Measurements from ENCODE around the gene AGBL5.

Gene AGBL5, protein sequence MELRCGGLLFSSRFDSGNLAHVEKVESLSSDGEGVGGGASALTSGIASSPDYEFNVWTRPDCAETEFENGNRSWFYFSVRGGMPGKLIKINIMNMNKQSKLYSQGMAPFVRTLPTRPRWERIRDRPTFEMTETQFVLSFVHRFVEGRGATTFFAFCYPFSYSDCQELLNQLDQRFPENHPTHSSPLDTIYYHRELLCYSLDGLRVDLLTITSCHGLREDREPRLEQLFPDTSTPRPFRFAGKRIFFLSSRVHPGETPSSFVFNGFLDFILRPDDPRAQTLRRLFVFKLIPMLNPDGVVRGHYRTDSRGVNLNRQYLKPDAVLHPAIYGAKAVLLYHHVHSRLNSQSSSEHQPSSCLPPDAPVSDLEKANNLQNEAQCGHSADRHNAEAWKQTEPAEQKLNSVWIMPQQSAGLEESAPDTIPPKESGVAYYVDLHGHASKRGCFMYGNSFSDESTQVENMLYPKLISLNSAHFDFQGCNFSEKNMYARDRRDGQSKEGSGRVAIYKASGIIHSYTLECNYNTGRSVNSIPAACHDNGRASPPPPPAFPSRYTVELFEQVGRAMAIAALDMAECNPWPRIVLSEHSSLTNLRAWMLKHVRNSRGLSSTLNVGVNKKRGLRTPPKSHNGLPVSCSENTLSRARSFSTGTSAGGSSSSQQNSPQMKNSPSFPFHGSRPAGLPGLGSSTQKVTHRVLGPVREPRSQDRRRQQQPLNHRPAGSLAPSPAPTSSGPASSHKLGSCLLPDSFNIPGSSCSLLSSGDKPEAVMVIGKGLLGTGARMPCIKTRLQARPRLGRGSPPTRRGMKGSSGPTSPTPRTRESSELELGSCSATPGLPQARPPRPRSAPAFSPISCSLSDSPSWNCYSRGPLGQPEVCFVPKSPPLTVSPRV

DNA sequence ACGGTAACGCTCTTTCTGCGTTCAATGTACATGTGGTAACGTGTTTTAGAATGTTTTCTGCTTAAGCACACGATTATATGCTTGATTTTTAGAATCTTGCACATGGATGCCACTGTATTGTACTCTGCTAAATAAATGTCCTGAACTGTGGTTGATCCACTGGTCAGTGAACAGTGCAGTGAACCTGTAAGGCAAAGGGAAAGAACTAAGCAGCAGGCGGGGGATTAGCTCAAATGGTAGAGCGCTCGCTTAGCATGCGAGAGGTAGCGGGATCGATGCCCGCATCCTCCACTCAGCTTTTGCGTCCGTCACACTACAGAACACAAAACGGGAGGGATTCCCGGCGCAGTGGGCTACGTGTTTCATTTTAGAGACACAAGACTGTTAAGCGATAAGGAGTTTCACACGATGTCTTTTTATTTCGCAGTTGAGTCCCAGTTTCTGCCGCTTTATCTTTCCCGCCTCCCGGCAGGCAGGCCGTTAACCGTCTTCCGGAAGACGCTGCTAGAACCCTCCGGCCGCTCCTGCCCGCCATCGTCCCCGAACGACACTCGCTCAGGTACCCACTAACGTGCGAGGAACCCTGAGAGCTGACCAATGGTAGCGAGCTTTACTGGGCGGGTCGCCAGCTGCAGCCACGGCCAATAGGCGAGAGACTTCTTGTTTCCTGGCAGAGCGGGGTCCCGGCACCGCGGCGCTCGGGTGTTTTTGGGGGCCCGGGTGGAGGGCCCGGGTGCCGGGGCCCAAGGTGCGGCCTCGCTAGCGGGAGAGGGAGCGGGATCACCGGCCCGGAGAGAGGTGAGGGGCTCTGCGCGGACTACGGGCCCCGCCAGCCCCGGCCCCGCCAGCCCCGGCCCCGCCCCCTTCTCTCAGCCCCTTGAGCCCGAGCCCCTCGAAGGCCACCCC, at the start of gene AGBL5:
Gene AGBL5 (plus strand): TSS at position 673 of the 906 bp plus-strand sequence. CDS start 1,291 bp downstream, outside the sequence.
- Histone ChIP-seq H3K27ac (peak within 1 kb of the TSS; percentile 52), H3K9me3 (no peaks in the 10 kb centered on the region), H3K36me3 (peaks cover 23% of the 10 kb centered on the region), H3K27me3 (peaks cover 7% of the 10 kb centered on the region), H3K4me3 (ENCODE audit: low read depth in 1 of 2, low read length in 1 of 2) (peak within 1 kb of the TSS; percentile 79 to 92), H3K4me1 (ENCODE audit: control insufficient read depth in 1 of 2, insufficient read depth in 1 of 2, low read depth in 1 of 2, low read length in 1 of 2) (peaks cover 21 to 26% of the 10 kb centered on the region in 2 experiments)
- TF ChIP-seq, protein P1, sequence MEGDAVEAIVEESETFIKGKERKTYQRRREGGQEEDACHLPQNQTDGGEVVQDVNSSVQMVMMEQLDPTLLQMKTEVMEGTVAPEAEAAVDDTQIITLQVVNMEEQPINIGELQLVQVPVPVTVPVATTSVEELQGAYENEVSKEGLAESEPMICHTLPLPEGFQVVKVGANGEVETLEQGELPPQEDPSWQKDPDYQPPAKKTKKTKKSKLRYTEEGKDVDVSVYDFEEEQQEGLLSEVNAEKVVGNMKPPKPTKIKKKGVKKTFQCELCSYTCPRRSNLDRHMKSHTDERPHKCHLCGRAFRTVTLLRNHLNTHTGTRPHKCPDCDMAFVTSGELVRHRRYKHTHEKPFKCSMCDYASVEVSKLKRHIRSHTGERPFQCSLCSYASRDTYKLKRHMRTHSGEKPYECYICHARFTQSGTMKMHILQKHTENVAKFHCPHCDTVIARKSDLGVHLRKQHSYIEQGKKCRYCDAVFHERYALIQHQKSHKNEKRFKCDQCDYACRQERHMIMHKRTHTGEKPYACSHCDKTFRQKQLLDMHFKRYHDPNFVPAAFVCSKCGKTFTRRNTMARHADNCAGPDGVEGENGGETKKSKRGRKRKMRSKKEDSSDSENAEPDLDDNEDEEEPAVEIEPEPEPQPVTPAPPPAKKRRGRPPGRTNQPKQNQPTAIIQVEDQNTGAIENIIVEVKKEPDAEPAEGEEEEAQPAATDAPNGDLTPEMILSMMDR (IDR thresholded peaks at IDR 0.05) = no peak

GRCh38 chr2:27001950-27002349, 49.5 kb upstream of the AGBL5 start:
- H3K27me3 ChIP-seq = peaks cover 6% of the 10 kb centered on the region

DNA sequence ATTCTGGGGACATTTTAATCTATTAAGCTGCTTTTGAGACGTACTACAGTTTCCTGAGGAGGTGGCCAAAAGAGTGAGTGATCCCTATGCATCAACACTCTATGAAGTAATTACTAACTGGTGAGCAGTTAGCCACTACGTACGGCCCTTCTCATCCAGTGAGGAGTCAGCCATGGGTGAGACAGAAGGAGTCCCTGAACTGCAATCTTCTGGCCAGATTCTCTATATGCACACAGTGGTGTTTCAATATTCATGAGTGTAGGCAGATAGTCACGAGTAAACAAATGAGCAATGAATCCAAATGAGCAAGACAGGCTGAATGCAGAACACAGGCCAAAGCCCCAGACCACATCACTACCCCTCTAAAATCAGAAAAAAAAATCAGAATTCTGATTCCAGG, 48.5 kb upstream of the AGBL5 start:
- Histone ChIP-seq H3K27me3 (peaks cover 16% of the 10 kb centered on the region), H3K9me3 (no peaks in the 10 kb centered on the region), H3K36me3 (no peaks in the 10 kb centered on the region), H3K4me3 (ENCODE audit: low read depth in 1 of 2, low read length in 1 of 2) (no peak overlapping the region), H3K27ac (no peak overlapping the region), H3K4me1 (ENCODE audit: control insufficient read depth in 1 of 2, insufficient read depth in 1 of 2, low read depth in 1 of 2, low read length in 1 of 2) (no peaks in the 10 kb centered on the region)
- TF ChIP-seq, protein P1 (IDR thresholded peaks at IDR 0.05) = no peak

More at GRCh38 chr2:27001950-27002349, 49.5 kb upstream of the AGBL5 start:
- Histone ChIP-seq H3K36me3 (no peaks in the 10 kb centered on the region), H3K9me3 (no peaks in the 10 kb centered on the region), H3K4me1 (ENCODE audit: control insufficient read depth in 1 of 2, insufficient read depth in 1 of 2, low read depth in 1 of 2, low read length in 1 of 2) (no peaks in the 10 kb centered on the region), H3K4me3 (ENCODE audit: low read depth in 1 of 2, low read length in 1 of 2) (no peak overlapping the region), H3K27ac (no peak overlapping the region)
- TF ChIP-seq, protein P1 (IDR thresholded peaks at IDR 0.05) = no peak

DNA sequence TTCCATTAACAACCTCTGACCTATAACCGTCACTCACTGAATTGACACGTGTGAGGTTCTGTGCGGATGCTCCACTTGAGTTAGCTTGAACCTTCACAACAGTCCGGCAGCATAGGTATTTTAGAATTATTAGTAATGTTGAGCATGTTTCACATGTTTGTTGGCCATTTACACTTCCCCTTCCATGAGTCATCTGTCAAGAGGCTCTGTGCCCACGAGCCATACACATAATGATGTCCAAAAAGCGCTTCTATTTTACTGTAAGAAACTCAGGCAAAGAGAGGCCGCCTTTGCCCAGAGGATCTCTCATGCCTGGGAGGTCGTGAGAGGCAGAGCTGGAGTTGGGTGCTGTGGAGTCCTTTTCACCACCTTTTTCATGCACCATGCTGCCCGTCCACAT, 47.6 kb upstream of the AGBL5 start:
- Histone ChIP-seq H3K4me1 (ENCODE audit: control insufficient read depth in 1 of 2, insufficient read depth in 1 of 2, low read depth in 1 of 2, low read length in 1 of 2) (no peaks in the 10 kb centered on the region), H3K36me3 (no peaks in the 10 kb centered on the region), H3K27me3 (peaks cover 20% of the 10 kb centered on the region), H3K9me3 (no peaks in the 10 kb centered on the region), H3K4me3 (ENCODE audit: low read depth in 1 of 2, low read length in 1 of 2) (no peak overlapping the region), H3K27ac (no peak overlapping the region)
- TF ChIP-seq, protein P1 (IDR thresholded peaks at IDR 0.05) = no peak
